Measurements from ENCODE around the gene GATC. TPM values are rescaled to one million over a fixed set of nuclear protein-coding genes. Genes with fewer than 3 reads are reported as not detected.
A peak's percentile ranks its signal among the peaks of the same experiment; 100 is the strongest.
"Not testable (repeated sequence)": the region's sequence is repeated elsewhere in the genome, so short reads cannot be mapped to it uniquely, and the experiment has no call there.

GATC gene
- polyA plus RNA-seq, 1 donor = 14.5 TPM

- DNase-seq = peak; percentile 94
Observed at GRCh38 chr12:120437735-120438494, 8.3 kb upstream of the GATC start, which contains the start of gene COX6A1. Gene COX6A1 (plus strand): TSS chr12:120438113. CDS start chr12:120438127, 14 bp downstream.

- DNase-seq = no peak
Observed at GRCh38 chr12:120438495-120439198, 7.6 kb upstream of the GATC start.

- no peak for DNase-seq
Observed at GRCh38 chr12:120439646-120440247, 6.5 kb upstream of the GATC start.

GRCh38 chr12:120444676-120445075 lies 1.6 kb upstream of the GATC start:
- no peak for DNase-seq

GRCh38 chr12:120446844-120447178 lies 567 bp downstream of the GATC start:
- not testable (repeated sequence) for DNase-seq

- DNase-seq = no peak
Observed at GRCh38 chr12:120447992-120448391, 1.7 kb downstream of the GATC start.

- not testable (repeated sequence) for DNase-seq
Observed at GRCh38 chr12:120452524-120452923, 6.3 kb downstream of the GATC start.

GRCh38 chr12:120453060-120453750 lies 7.0 kb downstream of the GATC start:
- no peak for DNase-seq

GRCh38 chr12:120453977-120454376 lies 7.7 kb downstream of the GATC start:
- no peak for DNase-seq

- no peak for DNase-seq
Observed at GRCh38 chr12:120455302-120455701, 9.1 kb downstream of the GATC start.

GRCh38 chr12:120457133-120457532 lies 10.9 kb downstream of the GATC start:
- no peak for DNase-seq

GRCh38 chr12:120460157-120460556 lies 13.9 kb downstream of the GATC start:
- DNase-seq = no peak

- DNase-seq = no peak
Observed at GRCh38 chr12:120462099-120462640, 15.9 kb downstream of the GATC start.

- DNase-seq = no peak
Observed at GRCh38 chr12:120463712-120464111, 17.5 kb downstream of the GATC start.

GRCh38 chr12:120465756-120466155 lies 19.5 kb downstream of the GATC start:
- DNase-seq = no peak

GRCh38 chr12:120466560-120467315 lies 20.5 kb downstream of the GATC start:
- DNase-seq = peak; percentile 39

GRCh38 chr12:120467439-120467838 lies 21.2 kb downstream of the GATC start:
- DNase-seq = no peak

GRCh38 chr12:120468325-120468820 lies 22.1 kb downstream of the GATC start:
- DNase-seq = no peak

- peak; percentile 63 for DNase-seq
Observed at GRCh38 chr12:120468821-120469449, 22.7 kb downstream of the GATC start.

GRCh38 chr12:120469450-120470149 lies 23.4 kb downstream of the GATC start, which contains the start of gene SRSF9:
Gene SRSF9 (minus strand): TSS chr12:120469748. CDS start chr12:120469609, 139 bp downstream.
- peak; percentile 99 for DNase-seq
